H1 (cell line): ENCODE measurements around the gene TMBIM4. TPM values are rescaled to one million over a fixed set of nuclear protein-coding genes. Genes with fewer than 3 reads are reported as not detected.

ENCODE experiments used
- CBX8 ChIP-seq: fragments of 300-800, 300-1000 bp; sonication (generic); IDR thresholded peaks from 2 replicates; pipeline ENCODE4 v1.7.1; 2016; ENCODE audit warnings: low read depth, low read length, borderline replicate concordance
- CHD7 ChIP-seq: fragments of 300-600 bp; sonication (generic); IDR thresholded peaks from 2 replicates; pipeline ENCODE4 v1.7.1; 2012; ENCODE audit warnings: low read length, moderate library complexity, mild to moderate bottlenecking, inconsistent platforms; ENCODE audit not compliant: insufficient replicate concordance
- EP300 ChIP-seq, 2 experiments: IDR thresholded peaks; 1 replicate in 1 of 2; 2 replicates in 1 of 2; pipeline ENCODE4 v1.6.1; 2011 to 2012; ENCODE audit warnings: low read depth in 2 of 2, low read length in 2 of 2, mild to moderate bottlenecking in 2 of 2, borderline replicate concordance in 1 of 2, inconsistent platforms in 1 of 2, moderate library complexity in 1 of 2
- KDM5A ChIP-seq: fragments of 200-600 bp; IDR thresholded peaks from 2 replicates; pipeline ENCODE4 v1.7.1; 2012; ENCODE audit warnings: mild to moderate bottlenecking, low read length, inconsistent platforms, mixed read lengths
- NANOG ChIP-seq: IDR thresholded peaks from 2 replicates; pipeline ENCODE4 v1.6.1; 2011; ENCODE audit warnings: low read length, low read depth, mild to moderate bottlenecking, inconsistent platforms; ENCODE audit not compliant: insufficient read depth, poor library complexity, severe bottlenecking
- RFX5 ChIP-seq: IDR thresholded peaks from 2 replicates; pipeline ENCODE4 v1.6.1; 2011; ENCODE audit warnings: low read depth, low read length, improper control_type of control experiment, borderline replicate concordance
- RNF2 ChIP-seq: fragments of 200-900, 300-1000 bp; sonication (generic); IDR thresholded peaks from 2 replicates; pipeline ENCODE4 v1.7.1; 2016; ENCODE audit warnings: borderline replicate concordance, low read depth, mild to moderate bottlenecking, antibody characterized with exemption, low read length; ENCODE audit not compliant: poor library complexity, severe bottlenecking; ENCODE audit errors: missing control alignments
- SIRT6 ChIP-seq: IDR thresholded peaks from one replicate; pipeline ENCODE4 v1.7.1; 2012; ENCODE audit warnings: low read length, inconsistent platforms
- TBP ChIP-seq: IDR thresholded peaks from 2 replicates; pipeline ENCODE4 v1.6.1; 2011; ENCODE audit warnings: low read depth, low read length, improper control_type of control experiment
- YY1 ChIP-seq: IDR thresholded peaks from 2 replicates; pipeline ENCODE4 v1.6.1; 2011; ENCODE audit warnings: low read depth, mild to moderate bottlenecking, low read length
- polyA plus RNA-seq, 7 experiments: library from polyadenylated mRNA; depleted of rRNA in 3 of 7; stranded (reverse) in 5 of 7; unstranded in 2 of 7; fragments of >200 nt in 5 of 7; fragments of 200-250 nt in 2 of 7; gene quantifications; 1 replicate in 5 of 7; 2 replicates in 1 of 7; 4 replicates in 1 of 7; pipeline versions ENCODE4 v1.2.1 to v1.2.3, GENCODE V29; 2011 to 2013; ENCODE audit warnings: missing spikeins in 2 of 7, mixed read lengths in 2 of 7
- total RNA-seq: library from RNA; stranded (reverse); fragmentation: NEBNext Ultra II Directional; extraction: Animal tissue kit (Norgen Biotek cat#: 25700); gene quantifications from 2 replicates; pipeline ENCODE4 v1.2.1, GENCODE V29; 2021

Gene TMBIM4
- total and polyA plus RNA-seq, 2 of the 8 experiments (the other 6 are each of a cell fraction or from before 2014, with no cell fraction given): 12.8 to 46.6 TPM

DNA sequence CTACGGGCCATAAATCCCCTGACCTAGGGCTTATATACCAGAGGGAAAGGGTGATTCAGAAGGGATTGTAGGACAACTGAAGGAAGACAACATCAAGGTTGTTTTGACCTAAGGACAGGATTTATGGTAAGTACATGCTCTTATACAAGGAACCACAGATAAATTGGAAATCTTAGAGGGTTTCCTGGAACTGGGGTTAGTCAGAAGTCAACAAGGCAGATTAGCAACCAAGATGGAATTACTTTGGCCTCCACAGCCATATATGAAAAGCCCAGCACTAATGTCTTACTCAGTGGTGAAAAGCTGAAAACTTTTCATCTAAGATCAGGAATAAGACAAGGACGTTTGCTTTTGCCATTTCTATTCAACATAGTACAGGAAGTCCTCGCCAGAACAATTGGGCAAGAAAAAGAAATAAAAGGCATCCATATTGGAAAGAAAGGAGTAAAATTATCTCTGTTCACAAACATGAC, 5.4 kb downstream of the TMBIM4 start (continued):
- TF ChIP-seq CHD7: no peak
- no peak for TF ChIP-seq SIRT6
- no peak for TF ChIP-seq YY1
- no peak for TF ChIP-seq KDM5A
- no peak for TF ChIP-seq NANOG
- no peak for TF ChIP-seq RNF2
- TF ChIP-seq RFX5: no peak
- TF ChIP-seq CBX8: no peak
- no peak for TF ChIP-seq EP300 (IDR thresholded peaks at IDR 0.05; ENCODE audit: borderline replicate concordance in 1 of 2, low read depth in 2 of 2, low read length in 2 of 2)
- no peak for TF ChIP-seq TBP
